HL-60 (cell line): Measurements from ENCODE around the gene GPR161.
"Not testable (repeated sequence)": the region's sequence is repeated elsewhere in the genome, so short reads cannot be mapped to it uniquely, and the experiment has no call there.

Experiments used
- DNase-seq, 2 experiments: peaks; one replicate each; pipeline ENCODE4 v3.0.0-alpha.2; 2010 to 2020; ENCODE audit warnings: low read depth in 1 of 2, low spot score in 1 of 2
- H3K27ac ChIP-seq: fragments of 250-450 bp; sonication (Bioruptor Pico); replicated peaks from 2 replicates; pipeline ENCODE4 v1.5.1; 2020; ENCODE audit warnings: mild to moderate bottlenecking, moderate library complexity
- H3K27me3 ChIP-seq: fragments of 250-450 bp; sonication (Bioruptor Pico); 2 replicates; pipeline ENCODE4 v1.5.1; 2021; ENCODE audit warnings: mild to moderate bottlenecking, moderate library complexity; ENCODE audit not compliant: insufficient read depth, poor library complexity, severe bottlenecking
- H3K4me3 ChIP-seq: replicated peaks from 2 replicates; pipeline ENCODE4 v1.5.1; 2011; ENCODE audit warnings: mild to moderate bottlenecking, control low read depth, low read length; ENCODE audit not compliant: insufficient read depth
- GABPA ChIP-seq: IDR thresholded peaks from 2 replicates; pipeline ENCODE4 v1.6.1; 2012; ENCODE audit warnings: low read depth
- POLR2AphosphoS5 ChIP-seq: IDR thresholded peaks from 2 replicates; pipeline ENCODE4 v1.6.1; 2012; ENCODE audit warnings: low read depth
- SPI1 ChIP-seq: IDR thresholded peaks from 2 replicates; pipeline ENCODE4 v1.6.1; 2012; ENCODE audit warnings: low read depth, mild to moderate bottlenecking, borderline replicate concordance
- long read RNA-seq: library from polyadenylated mRNA; unstranded; transcript quantifications from one replicate; pipeline ENCODE4 v2.0.0, GENCODE V29; 2020
- TF ChIP-seq, protein P1 (sequence below): IDR thresholded peaks from one replicate; pipeline ENCODE4 v1.5.1; 2011; ENCODE audit warnings: low read length, control low read depth, inconsistent platforms; ENCODE audit not compliant: insufficient read depth
- TF ChIP-seq, protein P2 (sequence below): IDR thresholded peaks from 2 replicates; pipeline ENCODE4 v1.6.1; 2012; ENCODE audit warnings: low read depth; ENCODE audit not compliant: insufficient replicate concordance

Gene GPR161, protein sequence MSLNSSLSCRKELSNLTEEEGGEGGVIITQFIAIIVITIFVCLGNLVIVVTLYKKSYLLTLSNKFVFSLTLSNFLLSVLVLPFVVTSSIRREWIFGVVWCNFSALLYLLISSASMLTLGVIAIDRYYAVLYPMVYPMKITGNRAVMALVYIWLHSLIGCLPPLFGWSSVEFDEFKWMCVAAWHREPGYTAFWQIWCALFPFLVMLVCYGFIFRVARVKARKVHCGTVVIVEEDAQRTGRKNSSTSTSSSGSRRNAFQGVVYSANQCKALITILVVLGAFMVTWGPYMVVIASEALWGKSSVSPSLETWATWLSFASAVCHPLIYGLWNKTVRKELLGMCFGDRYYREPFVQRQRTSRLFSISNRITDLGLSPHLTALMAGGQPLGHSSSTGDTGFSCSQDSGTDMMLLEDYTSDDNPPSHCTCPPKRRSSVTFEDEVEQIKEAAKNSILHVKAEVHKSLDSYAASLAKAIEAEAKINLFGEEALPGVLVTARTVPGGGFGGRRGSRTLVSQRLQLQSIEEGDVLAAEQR
- long read RNA-seq: 0 reads

DNA sequence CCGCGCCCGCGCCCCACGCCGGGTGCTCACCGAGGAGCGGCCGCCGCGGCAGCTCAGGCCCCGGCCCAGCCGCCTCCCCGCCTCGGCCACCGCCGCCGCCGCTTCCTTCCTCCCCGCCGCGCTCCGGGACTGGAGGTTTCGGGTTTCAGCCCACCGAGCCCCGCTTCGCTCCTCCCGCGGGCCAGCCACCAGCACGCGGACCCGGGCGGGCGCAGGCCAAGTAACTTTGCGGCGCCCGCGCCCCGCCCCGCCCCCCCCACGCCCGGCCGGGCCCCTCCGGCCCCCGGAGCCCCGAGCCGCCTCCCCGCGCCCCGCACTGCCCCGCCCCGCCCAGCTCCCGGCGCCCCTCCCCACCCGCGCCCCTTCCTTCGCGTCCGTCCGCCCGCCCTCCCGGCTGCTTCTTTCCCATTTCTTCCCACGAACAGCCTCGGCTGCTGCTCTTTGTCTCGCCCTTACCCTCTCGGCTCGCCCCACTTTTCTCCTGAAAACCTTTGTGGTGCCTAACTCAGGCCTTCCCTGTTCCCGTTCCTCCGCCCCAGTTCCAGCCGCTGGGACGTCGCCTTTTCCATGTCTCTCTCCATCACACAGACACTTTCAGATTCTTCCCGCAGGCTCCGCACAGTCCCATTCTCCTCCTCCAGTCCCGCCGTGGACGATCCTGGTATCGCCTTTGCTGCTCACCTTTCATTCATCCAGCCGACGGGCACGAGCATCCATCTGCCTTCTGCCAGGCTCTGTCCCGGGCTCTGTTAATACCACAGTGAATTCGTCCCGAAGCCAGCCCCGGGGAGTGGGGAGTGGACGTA, at the start of gene GPR161:
Gene GPR161, minus strand, starts transcription at position 222 of the 806 bp plus-strand sequence. CDS start 32,080 bp downstream, outside the sequence.
- TF ChIP-seq GABPA: no peak
- TF ChIP-seq, protein P1, sequence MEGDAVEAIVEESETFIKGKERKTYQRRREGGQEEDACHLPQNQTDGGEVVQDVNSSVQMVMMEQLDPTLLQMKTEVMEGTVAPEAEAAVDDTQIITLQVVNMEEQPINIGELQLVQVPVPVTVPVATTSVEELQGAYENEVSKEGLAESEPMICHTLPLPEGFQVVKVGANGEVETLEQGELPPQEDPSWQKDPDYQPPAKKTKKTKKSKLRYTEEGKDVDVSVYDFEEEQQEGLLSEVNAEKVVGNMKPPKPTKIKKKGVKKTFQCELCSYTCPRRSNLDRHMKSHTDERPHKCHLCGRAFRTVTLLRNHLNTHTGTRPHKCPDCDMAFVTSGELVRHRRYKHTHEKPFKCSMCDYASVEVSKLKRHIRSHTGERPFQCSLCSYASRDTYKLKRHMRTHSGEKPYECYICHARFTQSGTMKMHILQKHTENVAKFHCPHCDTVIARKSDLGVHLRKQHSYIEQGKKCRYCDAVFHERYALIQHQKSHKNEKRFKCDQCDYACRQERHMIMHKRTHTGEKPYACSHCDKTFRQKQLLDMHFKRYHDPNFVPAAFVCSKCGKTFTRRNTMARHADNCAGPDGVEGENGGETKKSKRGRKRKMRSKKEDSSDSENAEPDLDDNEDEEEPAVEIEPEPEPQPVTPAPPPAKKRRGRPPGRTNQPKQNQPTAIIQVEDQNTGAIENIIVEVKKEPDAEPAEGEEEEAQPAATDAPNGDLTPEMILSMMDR: no peak
- DNase-seq: no peak
- H3K4me3 ChIP-seq: peak within 1 kb of the TSS; percentile 56
- H3K27ac ChIP-seq: no peak within 1 kb of the TSS
- H3K27me3 ChIP-seq: peaks cover 27% of the 10 kb centered on the region

DNA sequence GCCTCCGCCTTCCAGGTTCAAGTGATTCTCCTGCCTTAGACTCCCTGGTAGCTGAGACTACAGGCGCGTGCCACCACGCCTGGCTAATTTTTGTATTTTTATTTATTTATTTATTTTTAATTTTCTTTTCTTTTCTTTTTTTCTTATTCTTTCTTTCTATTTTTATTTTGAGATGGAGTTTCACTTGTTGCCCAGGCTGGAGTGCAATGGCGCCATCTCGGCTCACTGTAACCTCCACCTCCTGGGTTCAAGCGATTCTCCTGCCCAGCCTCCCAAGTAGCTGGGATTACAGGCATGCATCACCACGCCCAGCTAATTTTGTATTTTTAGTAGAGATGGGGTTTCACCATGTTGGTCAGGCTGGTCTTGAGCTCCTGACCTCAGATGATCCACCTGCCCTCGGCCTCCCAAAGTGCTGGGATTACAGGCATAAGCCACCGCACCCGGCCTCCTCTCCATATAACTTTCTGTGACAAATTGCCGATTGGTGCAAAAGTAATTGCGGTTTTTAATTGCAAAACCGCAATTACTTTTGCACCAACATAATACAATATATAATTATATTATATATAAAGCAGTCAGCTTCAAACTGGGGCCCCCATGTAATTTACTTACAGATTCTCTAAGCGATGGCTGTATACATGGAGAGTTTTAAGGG, 44.5 kb upstream of the GPR161 start:
- H3K27me3 ChIP-seq, H3K4me3 ChIP-seq, DNase-seq, H3K27ac ChIP-seq: not testable (repeated sequence)

DNA sequence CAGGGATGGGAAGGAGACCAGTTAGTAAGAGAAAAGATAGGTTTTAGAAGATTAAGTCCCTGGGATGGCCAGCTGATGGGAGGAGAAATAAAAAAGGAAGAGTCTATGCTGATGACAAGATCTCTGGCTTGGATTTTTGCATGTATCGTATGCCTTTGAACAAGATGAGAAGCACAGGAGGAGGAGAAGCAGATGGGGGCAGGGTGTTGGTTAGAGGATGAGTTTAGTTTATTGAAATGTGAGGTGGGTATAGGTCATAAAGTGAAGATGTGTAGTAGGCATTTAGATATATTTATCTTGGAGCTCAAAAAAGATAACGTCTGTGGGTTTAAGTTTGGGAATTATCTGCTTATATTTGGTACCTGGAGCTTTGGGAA, 43.4 kb upstream of the GPR161 start:
- TF ChIP-seq POLR2AphosphoS5: no peak
- TF ChIP-seq, protein P2, sequence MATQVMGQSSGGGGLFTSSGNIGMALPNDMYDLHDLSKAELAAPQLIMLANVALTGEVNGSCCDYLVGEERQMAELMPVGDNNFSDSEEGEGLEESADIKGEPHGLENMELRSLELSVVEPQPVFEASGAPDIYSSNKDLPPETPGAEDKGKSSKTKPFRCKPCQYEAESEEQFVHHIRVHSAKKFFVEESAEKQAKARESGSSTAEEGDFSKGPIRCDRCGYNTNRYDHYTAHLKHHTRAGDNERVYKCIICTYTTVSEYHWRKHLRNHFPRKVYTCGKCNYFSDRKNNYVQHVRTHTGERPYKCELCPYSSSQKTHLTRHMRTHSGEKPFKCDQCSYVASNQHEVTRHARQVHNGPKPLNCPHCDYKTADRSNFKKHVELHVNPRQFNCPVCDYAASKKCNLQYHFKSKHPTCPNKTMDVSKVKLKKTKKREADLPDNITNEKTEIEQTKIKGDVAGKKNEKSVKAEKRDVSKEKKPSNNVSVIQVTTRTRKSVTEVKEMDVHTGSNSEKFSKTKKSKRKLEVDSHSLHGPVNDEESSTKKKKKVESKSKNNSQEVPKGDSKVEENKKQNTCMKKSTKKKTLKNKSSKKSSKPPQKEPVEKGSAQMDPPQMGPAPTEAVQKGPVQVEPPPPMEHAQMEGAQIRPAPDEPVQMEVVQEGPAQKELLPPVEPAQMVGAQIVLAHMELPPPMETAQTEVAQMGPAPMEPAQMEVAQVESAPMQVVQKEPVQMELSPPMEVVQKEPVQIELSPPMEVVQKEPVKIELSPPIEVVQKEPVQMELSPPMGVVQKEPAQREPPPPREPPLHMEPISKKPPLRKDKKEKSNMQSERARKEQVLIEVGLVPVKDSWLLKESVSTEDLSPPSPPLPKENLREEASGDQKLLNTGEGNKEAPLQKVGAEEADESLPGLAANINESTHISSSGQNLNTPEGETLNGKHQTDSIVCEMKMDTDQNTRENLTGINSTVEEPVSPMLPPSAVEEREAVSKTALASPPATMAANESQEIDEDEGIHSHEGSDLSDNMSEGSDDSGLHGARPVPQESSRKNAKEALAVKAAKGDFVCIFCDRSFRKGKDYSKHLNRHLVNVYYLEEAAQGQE: no peak
- TF ChIP-seq SPI1: no peak
- no peak for TF ChIP-seq GABPA
- no peak for DNase-seq
- peak overlapping the region; percentile 93 for H3K4me3 ChIP-seq
- peak overlapping the region; percentile 81; the same call in 1 of the 2 replicates for H3K27ac ChIP-seq
- no peaks in the 10 kb centered on the region for H3K27me3 ChIP-seq

DNA sequence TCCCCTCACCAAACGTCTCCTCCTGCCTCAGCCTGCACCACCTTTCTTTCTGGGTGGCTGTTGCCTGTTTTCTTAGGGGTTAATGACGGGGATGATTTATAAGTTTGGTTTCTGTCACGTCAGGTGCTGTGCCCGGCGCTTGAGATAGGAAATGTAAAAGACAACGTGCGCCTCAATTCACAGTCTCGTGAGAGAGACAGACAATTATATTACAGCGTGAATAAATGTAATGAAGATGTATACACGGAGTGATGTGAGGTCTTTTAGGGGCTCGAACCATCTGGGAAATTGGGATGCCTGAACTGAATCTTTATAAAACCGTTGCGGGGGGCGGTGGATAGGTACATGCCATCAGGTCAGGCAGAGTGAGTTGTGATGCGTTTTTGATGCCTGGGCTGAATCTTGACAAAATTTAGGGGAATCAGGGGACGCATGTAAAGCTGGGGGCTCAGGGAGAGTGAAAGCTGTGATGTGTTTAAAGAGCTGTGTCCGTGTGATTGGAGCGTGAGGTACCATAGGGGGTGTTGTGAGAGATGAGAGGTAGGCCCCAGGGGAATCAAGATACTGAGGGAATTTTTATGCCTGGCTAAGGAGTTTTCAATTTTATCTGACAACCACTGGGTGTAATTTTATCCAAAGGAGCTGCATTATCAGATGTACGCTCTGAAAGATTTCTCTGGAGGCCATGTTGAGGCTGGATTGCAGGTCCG, 42.9 kb upstream of the GPR161 start:
- no peak for DNase-seq
- TF ChIP-seq GABPA (no peak), SPI1 (no peak)
- TF ChIP-seq, protein P2: no peak
- H3K27ac ChIP-seq: peak overlapping the region; percentile 81
- no peaks in the 10 kb centered on the region for H3K27me3 ChIP-seq
- H3K4me3 ChIP-seq: peak overlapping the region; percentile 93
